ENCODE measurements around the gene ANKRD13B. TPM values are rescaled to one million over a fixed set of nuclear protein-coding genes. Genes with fewer than 3 reads are reported as not detected.
A peak's percentile ranks its signal among the peaks of the same experiment; 100 is the strongest.
"Not testable (repeated sequence)": the region's sequence is repeated elsewhere in the genome, so short reads cannot be mapped to it uniquely, and the experiment has no call there.

Gene ANKRD13B
- 1 to 10 TPM; 5.9 to 7.9 TPM for total RNA-seq
- total RNA-seq, result 4.2 to 5.3 reads per million in 2 donors

DNA sequence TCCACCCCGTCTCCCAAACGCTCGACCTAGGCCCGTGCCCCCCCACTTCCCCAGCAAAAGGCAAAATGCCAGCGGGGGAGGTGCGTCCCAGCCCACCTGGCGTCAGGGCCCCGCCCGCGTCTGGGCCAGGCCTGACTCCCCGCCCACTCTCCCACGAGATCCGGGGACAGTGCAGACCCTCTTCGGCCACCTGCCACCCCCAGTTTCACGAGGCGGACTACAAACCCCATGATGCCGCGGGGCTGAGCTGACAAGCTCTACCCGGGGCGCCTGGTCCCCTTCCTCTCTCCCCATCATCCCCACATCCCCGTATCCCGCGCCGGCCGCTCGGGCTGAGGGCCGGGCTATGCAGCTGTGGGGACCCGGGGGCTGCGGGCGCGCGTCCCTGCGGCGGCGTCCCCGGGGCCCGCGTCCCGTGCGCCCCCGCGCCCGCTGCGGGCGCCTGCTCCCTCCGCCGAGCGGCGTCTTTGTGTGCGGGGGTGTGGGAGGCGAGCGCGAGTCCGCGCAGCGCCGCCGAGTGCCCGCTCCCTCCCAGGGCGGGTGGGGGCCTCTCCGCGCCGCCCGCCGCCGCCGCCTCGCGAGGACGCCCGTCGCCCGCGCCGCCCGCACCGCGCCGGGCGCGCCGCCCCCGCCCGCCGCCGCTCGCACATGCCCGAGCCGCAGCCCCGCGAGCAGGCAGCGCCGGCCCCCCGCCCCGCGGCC lies at the start of gene ANKRD13B:
ANKRD13B (plus strand) TSS at position 283 of the 702 bp plus-strand sequence. CDS start 490 bp downstream, outside the sequence.
- ATAC-seq, result peak; percentile 11

DNA sequence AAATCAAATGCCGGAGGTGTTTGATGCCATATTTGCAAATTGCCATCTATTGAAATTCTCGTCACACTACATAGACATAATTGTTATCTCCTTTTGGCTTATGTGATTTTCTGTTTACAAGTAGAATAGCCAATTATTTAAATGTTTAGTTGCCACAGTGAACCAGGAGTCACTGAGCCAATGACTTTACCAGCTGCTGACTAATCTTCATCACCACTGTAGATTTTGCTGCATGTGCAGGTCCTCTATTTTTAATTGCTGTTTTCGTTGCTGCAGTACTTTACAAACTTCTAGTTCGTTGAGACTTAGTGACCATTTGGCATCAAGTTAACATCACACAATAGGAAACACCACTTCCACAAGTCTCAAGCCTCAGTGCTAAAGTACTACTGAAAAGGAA lies 48.9 kb upstream of the ANKRD13B start:
- peaks cover 2% of the 10 kb centered on the region for H3K36me3 Mint-ChIP-seq (ENCODE audit: low read depth)

More for the DNA sequence above, at the start of gene ANKRD13B:
- Mint-ChIP-seq H3K36me3 (ENCODE audit: low read depth) (no peaks in the 10 kb centered on the region), H3K27ac (no peak within 1 kb of the TSS), H3K27me3 (no peaks in the 10 kb centered on the region), H3K4me1 (peaks cover 28% of the 10 kb centered on the region), H3K4me3 (peak within 1 kb of the TSS; percentile 89)
- DNase-seq, result no peak
- H3K9me3 ChIP-seq (ENCODE audit: control insufficient read depth, low read length, poor library complexity, severe bottlenecking), result no peaks in the 10 kb centered on the region

DNA sequence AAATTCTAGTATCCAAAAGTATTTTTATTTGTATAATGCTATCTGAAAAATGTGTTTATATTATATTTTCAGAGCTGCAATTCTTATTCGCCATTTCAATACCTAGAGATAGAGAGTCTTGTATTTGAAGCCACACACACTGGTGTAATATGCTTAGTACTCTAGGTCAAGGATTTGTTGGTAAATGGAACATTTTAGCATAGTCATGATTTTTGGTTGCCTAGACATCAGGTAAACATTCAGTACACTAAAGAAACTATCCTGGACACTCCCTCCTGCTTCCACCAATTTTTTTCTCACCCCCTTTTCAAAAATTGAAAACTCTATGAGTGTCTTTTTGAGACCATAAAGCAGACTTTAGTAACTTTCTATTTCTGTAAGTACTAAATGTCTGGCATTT lies 46.8 kb upstream of the ANKRD13B start:
- Mint-ChIP-seq H3K4me3 (no peak overlapping the region), H3K27me3 (no peaks in the 10 kb centered on the region), H3K4me1 (peaks cover 15% of the 10 kb centered on the region), H3K36me3 (ENCODE audit: low read depth) (peaks cover 2% of the 10 kb centered on the region), H3K27ac (no peak overlapping the region)
- no peak for ATAC-seq
- H3K9me3 ChIP-seq (ENCODE audit: control insufficient read depth, low read length, poor library complexity, severe bottlenecking), result no peaks in the 10 kb centered on the region
- no peak for DNase-seq

More for the DNA sequence above, 48.9 kb upstream of the ANKRD13B start:
- no peak overlapping the region for H3K27ac Mint-ChIP-seq
- no peak for DNase-seq
- ATAC-seq, result no peak
- no peaks in the 10 kb centered on the region for H3K9me3 ChIP-seq (ENCODE audit: control insufficient read depth, low read length, poor library complexity, severe bottlenecking)
- peaks cover 7% of the 10 kb centered on the region for H3K4me1 Mint-ChIP-seq
- no peak overlapping the region for H3K4me3 Mint-ChIP-seq
- H3K27me3 Mint-ChIP-seq, result no peaks in the 10 kb centered on the region

- H3K9me3 ChIP-seq (ENCODE audit: control insufficient read depth, low read length, poor library complexity, severe bottlenecking), result no peaks in the 10 kb centered on the region
- H3K4me3 Mint-ChIP-seq, result no peak overlapping the region
- H3K4me1 Mint-ChIP-seq, result peaks cover 15% of the 10 kb centered on the region
- ATAC-seq (no peak), DNase-seq (no peak)
- no peaks in the 10 kb centered on the region for H3K27me3 Mint-ChIP-seq
- no peak overlapping the region for H3K27ac Mint-ChIP-seq
- peaks cover 2% of the 10 kb centered on the region for H3K36me3 Mint-ChIP-seq (ENCODE audit: low read depth)
These were observed 46.1 kb upstream of the ANKRD13B start for GRCh38 chr17:29546830-29547229.

DNA sequence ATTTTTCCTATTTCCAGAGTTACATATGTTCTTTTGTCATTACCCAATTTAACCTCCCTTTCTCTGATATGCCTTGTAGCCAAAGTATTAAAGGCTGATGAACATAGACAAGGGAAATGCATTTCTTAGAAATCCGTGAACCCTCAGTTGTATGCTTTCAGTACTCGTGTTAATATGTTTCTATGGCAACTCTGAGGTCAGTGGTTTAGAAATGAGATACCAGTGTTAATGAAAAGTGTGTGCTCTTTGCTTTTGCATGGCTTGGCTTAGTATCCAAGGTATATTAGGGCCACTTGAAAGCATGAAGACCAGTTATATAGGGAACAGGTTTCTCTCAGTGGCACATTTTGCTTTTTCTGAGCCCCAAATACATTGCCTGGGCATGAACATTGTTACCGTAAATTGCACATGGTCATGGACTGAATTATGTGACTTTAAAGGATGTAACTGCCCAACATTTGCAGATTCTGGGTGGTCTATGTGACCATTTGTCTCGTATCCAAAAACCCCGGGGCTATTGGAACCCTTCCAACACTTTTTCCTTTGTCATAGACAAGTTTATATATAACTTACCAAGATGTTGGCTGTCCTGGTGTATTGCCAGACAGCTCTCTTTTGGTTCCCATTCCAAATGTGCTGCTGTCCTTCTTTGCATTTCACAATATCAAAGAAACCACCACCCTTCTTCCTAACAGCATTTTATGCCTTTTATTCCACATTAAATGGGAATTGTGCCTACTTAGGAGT lies 43.6 kb upstream of the ANKRD13B start:
- DNase-seq (no peak), ATAC-seq (peak; percentile 41)
- Mint-ChIP-seq H3K4me1 (peaks cover 15% of the 10 kb centered on the region), H3K27ac (peak overlapping the region; percentile 37), H3K27me3 (no peaks in the 10 kb centered on the region), H3K4me3 (no peak overlapping the region), H3K36me3 (ENCODE audit: low read depth) (no peaks in the 10 kb centered on the region)
- H3K9me3 ChIP-seq (ENCODE audit: control insufficient read depth, low read length, poor library complexity, severe bottlenecking), result no peaks in the 10 kb centered on the region

GRCh38 chr17:29555840-29556239 lies 37.1 kb upstream of the ANKRD13B start:
- Mint-ChIP-seq H3K4me3 (no peak overlapping the region), H3K27ac (no peak overlapping the region), H3K4me1 (peaks cover 12% of the 10 kb centered on the region), H3K27me3 (no peaks in the 10 kb centered on the region), H3K36me3 (ENCODE audit: low read depth) (no peaks in the 10 kb centered on the region)
- DNase-seq (no peak), ATAC-seq (no peak)
- no peaks in the 10 kb centered on the region for H3K9me3 ChIP-seq (ENCODE audit: control insufficient read depth, low read length, poor library complexity, severe bottlenecking)

GRCh38 chr17:29557085-29557738 lies 35.7 kb upstream of the ANKRD13B start:
- Mint-ChIP-seq H3K4me1 (peaks cover 18% of the 10 kb centered on the region), H3K27me3 (no peaks in the 10 kb centered on the region), H3K27ac (no peak overlapping the region), H3K4me3 (no peak overlapping the region), H3K36me3 (ENCODE audit: low read depth) (no peaks in the 10 kb centered on the region)
- no peak for DNase-seq
- no peaks in the 10 kb centered on the region for H3K9me3 ChIP-seq (ENCODE audit: control insufficient read depth, low read length, poor library complexity, severe bottlenecking)
- no peak for ATAC-seq

GRCh38 chr17:29557739-29558116 lies 35.2 kb upstream of the ANKRD13B start:
- H3K27ac Mint-ChIP-seq, result no peak overlapping the region
- peaks cover 21% of the 10 kb centered on the region for H3K4me1 Mint-ChIP-seq

GRCh38 chr17:29558139-29558538 lies 34.8 kb upstream of the ANKRD13B start:
- peak overlapping the region; percentile 1 for H3K27ac Mint-ChIP-seq
- H3K4me3 Mint-ChIP-seq, result not testable (repeated sequence)

More at GRCh38 chr17:29557739-29558116, 35.2 kb upstream of the ANKRD13B start:
- no peaks in the 10 kb centered on the region for H3K9me3 ChIP-seq (ENCODE audit: control insufficient read depth, low read length, poor library complexity, severe bottlenecking)
- no peak overlapping the region for H3K4me3 Mint-ChIP-seq
- no peak for DNase-seq
- no peak for ATAC-seq
- H3K36me3 Mint-ChIP-seq (ENCODE audit: low read depth), result no peaks in the 10 kb centered on the region
- no peaks in the 10 kb centered on the region for H3K27me3 Mint-ChIP-seq

GRCh38 chr17:29559640-29560039 lies 33.3 kb upstream of the ANKRD13B start:
- Mint-ChIP-seq H3K27me3 (no peaks in the 10 kb centered on the region), H3K27ac (no peak overlapping the region), H3K4me1 (peaks cover 30% of the 10 kb centered on the region), H3K4me3 (no peak overlapping the region), H3K36me3 (ENCODE audit: low read depth) (no peaks in the 10 kb centered on the region)
- ATAC-seq (no peak), DNase-seq (no peak)
- H3K9me3 ChIP-seq (ENCODE audit: control insufficient read depth, low read length, poor library complexity, severe bottlenecking), result no peaks in the 10 kb centered on the region

More at GRCh38 chr17:29558139-29558538, 34.8 kb upstream of the ANKRD13B start:
- not testable (repeated sequence) for DNase-seq; ATAC-seq; H3K27me3 Mint-ChIP-seq; H3K9me3 ChIP-seq (ENCODE audit: control insufficient read depth, low read length, poor library complexity, severe bottlenecking); H3K36me3 Mint-ChIP-seq (ENCODE audit: low read depth)
- H3K4me1 Mint-ChIP-seq, result peaks cover 23% of the 10 kb centered on the region

DNA sequence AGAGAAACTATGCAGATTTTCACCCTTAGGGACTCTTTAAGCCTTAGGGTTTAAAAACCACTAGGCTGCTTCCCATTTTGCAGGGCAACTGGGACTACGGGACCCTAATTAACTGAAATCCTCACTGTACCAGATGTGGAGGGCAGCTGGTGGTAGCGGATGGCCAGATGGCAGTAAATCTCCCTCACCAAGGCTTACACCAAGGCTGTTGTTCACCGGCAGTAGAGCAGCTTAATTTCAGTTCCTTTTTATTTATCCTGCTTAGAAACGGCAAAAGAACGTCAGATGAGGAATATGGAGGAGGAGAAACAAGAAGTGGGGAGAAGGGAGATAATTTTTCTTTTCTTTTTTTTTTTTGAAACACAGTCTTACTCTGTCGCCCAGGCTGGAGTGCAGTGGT lies 32.6 kb upstream of the ANKRD13B start:
- DNase-seq (no peak), ATAC-seq (peak; percentile 28)
- Mint-ChIP-seq H3K27ac (no peak overlapping the region), H3K36me3 (ENCODE audit: low read depth) (no peaks in the 10 kb centered on the region), H3K27me3 (no peaks in the 10 kb centered on the region), H3K4me3 (no peak overlapping the region), H3K4me1 (peaks cover 31% of the 10 kb centered on the region)
- no peaks in the 10 kb centered on the region for H3K9me3 ChIP-seq (ENCODE audit: control insufficient read depth, low read length, poor library complexity, severe bottlenecking)

GRCh38 chr17:29561554-29562517 lies 31.1 kb upstream of the ANKRD13B start:
- ATAC-seq (peak; percentile 5), DNase-seq (no peak)
- Mint-ChIP-seq H3K27ac (peak overlapping the region; percentile 90), H3K4me1 (peaks cover 37% of the 10 kb centered on the region), H3K36me3 (ENCODE audit: low read depth) (no peaks in the 10 kb centered on the region), H3K4me3 (peak overlapping the region; percentile 33), H3K27me3 (no peaks in the 10 kb centered on the region)
- no peaks in the 10 kb centered on the region for H3K9me3 ChIP-seq (ENCODE audit: control insufficient read depth, low read length, poor library complexity, severe bottlenecking)
